HG03521 (cell line): ENCODE measurements around the gene NOSIP.

Source experiments
- ATAC-seq: cut with Tn5 transposase; IDR thresholded peaks from one replicate; pipeline ENCODE4 v1.9.1; 2021; ENCODE audit warnings: mild to moderate bottlenecking, moderate library complexity; ENCODE audit not compliant: unreplicated experiment

NOSIP gene

DNA sequence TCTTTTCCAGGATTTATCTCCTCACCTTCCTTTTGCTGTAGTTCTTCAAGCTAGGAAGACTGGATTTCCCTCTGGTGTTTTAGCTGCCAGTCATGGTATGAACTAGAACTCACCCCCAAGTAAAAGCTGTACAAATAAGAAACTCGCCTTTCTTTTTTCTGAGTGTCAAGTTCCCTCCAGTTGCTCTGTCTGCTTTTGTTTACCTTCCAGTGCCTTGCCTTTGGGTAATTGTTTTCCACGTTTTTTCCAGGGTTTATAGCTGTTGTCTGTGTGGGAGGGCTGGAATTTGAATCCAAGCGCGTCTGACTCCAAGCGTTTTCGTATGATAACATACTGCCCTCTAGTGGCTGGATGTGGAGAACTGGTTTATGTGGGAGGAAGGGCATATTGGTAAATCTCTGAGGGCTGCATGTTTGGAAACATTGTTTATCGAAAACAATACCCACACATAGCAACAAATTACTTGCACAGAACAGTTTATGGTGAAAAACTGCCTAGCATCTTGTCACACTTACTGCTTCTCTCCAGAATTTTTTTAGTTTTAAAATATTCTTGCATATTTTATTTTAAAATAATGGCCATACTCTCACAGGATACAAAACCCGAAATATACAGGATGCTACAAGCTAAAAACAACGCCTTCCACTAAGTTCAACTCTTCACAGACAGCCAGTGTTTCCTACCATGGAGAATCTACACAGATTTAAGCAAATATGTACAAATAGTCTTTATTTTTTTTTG lies 33.4 kb downstream of the NOSIP start:
- ATAC-seq, result no peak

DNA sequence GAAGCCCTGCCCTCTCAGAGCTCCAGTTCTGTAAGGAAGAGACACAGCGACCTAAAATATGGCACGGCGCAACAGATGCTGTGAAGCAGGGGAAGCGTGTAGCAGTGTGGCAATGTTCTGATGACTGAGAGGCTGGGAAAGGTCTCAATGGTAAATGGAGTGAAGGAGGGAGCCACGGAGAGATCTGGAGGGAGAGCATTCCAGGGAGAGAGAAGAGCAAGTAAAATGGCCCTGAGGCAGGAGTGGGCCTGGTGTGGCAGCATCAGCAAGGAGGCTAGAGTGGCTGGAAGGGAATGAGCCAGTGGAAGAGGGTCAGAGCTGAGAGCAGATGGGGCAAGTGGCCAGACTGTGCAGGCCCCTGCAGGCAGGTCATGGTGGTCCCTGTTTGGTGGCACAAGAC lies 36.2 kb downstream of the NOSIP start:
- ATAC-seq, result no peak

DNA sequence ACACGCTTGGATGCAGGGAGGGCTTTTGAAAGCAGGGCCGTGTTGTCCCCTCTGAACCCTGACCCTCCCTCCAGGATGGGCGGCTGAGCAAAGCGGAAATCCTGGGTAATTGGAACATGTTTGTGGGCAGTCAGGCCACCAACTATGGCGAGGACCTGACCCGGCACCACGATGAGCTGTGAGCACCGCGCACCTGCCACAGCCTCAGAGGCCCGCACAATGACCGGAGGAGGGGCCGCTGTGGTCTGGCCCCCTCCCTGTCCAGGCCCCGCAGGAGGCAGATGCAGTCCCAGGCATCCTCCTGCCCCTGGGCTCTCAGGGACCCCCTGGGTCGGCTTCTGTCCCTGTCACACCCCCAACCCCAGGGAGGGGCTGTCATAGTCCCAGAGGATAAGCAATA lies 37.3 kb downstream of the NOSIP start:
- ATAC-seq, result no peak

DNA sequence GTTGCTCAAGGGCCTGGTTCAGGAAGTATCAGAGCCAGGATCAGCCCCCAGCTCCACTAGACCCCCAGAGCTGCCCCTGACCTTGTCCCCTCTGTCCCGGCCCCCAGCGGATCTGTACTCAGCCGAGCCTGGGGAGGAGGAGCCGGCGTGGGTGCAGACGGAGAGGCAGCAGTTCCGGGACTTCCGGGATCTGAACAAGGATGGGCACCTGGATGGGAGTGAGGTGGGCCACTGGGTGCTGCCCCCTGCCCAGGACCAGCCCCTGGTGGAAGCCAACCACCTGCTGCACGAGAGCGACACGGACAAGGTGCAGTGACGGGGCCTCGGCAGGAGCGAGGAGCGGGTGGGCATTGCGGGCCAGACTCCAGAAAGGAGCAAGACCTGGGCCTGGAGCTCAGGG lies 37.9 kb downstream of the NOSIP start:
- ATAC-seq, result no peak

DNA sequence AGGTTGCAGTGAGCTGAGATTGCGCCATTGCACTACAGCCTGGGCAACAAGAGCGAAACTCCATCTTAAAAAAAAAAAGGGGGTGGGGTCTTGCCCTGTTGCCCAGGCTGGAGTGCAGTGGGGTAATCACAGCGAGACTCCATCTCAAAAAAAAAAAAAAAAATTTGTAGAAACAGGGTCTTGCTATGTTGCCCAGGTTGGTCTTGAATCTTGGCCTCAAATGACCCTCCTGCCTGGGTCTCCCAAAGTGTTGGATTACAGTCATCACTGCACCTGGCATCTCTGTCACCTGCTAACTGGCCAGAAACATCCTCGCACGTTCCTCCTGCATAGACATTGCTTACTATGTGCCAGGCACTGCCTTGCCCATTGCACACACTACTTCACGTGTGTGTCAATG lies 38.4 kb downstream of the NOSIP start:
- no peak for ATAC-seq

DNA sequence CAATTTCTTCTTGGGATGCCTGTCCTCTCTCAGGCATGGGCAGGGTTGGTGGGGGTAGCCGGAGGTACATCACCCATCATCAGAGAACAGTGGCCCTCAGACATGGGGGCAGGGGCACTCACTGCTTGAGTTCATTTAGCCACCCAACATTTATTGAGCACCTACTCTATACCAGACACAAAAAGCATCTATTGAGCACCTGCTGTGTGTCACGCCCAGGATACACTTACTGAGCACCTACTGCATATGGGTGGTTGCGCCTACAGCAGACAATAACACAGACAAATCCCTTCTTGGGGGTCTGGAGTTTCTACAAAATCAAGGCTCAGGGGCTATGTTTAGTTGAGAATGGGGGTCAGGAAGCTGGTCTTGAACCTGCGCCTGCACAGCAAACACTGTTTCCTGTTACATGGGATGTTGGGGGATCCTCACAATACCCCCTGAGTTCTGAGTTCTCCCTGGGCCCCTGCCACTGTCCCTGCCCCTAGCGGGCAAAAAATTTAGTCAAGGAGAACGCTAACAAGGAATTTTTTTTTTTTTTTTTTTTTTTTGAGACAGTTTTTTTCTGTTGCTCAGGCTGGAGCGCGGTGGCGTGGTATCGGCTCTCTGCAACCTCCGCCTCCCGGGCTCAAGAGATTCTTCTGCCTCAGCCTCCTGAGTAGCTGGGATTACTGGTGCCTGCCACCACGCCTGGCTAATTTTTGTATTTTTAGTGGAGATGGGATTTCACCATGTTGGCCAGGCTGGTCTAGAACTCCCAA lies 41.0 kb downstream of the NOSIP start:
- ATAC-seq, result no peak

DNA sequence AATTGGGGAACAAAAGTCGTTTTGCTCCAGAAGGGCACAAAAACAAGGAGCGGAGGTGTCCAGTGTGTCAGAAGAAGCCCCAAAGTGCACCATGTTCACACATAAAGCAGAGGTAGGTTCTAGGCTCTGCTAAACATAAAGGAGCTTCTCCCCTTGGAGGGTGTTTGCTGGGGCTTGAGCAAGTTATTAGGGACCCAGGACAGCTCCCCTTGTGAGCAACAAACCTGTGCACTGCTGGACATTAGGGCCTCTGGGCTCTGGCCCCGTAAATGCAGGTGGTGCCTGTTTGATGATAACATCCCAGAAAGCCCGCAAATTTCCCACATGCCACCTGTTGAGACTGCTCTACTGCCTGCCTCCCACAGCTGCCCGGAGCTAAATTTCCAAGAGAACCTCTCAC lies 41.7 kb downstream of the NOSIP start:
- ATAC-seq, result no peak

DNA sequence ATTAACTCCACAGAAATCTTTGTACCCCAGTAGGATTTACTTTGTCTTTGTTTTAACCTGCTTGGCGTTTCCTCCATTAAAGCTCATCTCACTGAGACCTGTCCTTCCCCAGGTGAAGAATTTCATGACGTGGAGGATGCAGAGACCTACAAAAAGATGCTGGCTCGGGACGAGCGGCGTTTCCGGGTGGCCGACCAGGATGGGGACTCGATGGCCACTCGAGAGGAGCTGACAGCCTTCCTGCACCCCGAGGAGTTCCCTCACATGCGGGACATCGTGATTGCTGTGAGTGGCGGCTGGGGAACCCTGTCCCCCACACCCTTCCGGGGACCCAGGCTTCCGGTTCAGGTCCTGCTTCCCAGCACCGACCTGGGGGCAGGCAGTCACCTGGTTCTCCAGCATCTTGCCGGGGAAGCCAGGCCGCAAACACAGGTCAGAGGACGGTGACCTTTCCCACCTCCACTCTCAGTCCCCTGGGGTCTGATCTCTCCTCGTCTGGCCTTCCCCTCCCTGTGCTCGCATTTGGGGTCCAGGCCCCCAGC lies 43.4 kb downstream of the NOSIP start:
- no peak for ATAC-seq

DNA sequence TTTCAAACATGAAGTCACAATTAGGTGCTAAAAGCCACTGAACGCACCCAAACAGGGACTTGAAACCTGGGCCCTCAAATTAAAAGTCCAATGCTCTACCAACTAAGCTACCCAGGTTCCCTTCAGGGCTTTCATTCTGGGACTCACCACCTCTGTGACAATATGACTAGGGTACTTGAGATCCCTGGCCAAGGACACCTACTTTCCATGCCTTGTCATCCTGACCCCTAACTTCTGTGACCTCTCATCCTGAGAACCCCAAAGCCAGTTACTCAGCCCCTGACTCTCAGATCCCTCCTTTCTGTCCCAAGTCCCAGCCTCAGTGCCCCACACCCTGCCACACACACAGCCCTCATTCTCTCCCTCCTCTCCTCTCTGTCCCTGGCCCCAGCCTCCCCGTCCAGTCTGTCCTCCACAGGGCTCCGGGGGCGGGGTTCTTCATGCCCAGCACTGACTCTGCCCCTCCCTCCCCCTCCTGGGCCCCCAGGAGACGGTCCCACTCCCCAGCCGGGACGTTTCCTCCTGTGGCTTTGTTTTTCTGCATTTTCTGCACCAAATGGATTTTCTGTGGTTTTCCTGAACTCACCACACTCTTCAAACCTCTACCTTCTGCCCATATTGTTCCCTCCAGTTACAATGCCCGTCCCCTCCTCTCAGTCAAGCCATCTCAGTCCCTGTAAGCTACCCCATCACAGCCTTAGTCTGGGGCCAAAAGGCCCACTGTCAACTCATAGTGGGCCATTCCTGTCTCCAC lies 45.5 kb downstream of the NOSIP start:
- no peak for ATAC-seq

DNA sequence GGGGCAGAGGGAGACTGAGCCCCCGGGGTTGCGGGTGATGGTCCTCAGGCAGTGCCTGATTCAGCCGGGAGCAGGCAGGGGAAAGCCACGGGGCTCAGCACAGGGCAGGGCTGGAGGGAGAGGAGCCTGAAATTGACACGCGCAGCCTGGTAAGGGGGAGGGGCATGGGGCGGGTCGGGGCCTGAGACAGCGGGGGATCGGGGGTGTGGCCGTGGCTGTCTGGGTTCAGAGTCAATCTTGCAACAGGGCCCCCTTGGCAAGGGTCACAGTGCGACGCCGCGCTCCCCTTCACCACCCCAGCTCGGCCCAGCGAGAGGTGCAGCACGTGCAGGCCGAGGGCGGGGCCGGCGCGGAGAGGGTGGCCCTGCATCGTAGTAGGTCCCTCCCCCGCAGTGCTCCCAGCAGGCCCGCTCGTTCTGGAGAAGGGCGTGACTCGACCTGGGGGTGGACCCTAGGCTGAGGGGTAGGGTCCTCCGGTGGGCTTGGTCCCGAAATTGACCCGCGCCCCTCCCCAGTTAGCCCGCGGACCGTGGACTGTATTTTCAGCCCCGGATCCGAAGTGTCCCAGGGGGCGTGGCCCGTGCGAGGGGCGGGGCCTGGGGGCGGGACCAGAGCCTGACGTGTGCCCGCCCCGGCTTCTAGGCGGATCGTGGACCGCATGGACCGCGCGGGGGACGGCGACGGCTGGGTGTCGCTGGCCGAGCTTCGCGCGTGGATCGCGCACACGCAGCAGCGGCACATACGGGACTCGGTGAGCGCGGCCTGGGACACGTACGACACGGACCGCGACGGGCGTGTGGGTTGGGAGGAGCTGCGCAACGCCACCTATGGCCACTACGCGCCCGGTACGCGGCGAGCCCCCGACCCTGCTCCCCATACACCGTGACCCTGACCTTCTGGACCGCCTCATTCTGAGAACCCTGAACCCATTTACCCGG lies 46.5 kb downstream of the NOSIP start:
- ATAC-seq, result peak; percentile 67

DNA sequence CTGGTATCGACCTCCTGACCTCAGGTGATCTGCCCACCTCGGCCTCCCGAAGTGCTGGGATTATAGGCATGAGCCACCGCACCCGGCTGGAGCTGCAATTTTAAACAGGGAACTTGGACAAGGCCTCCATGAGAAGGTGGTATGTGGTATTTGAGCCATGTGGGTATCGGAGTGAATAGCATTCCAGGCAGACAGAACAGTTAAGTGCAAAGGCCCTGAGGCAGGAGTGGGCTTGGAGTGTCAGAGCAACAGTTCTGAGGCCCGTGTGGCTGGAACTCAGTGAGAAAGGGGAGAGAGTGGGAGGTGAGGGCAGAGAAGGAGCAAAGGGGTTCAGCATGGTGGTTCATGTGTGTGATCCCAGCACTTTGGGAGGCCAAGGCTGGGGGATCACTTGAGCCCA lies 49.6 kb downstream of the NOSIP start:
- no peak for ATAC-seq

DNA sequence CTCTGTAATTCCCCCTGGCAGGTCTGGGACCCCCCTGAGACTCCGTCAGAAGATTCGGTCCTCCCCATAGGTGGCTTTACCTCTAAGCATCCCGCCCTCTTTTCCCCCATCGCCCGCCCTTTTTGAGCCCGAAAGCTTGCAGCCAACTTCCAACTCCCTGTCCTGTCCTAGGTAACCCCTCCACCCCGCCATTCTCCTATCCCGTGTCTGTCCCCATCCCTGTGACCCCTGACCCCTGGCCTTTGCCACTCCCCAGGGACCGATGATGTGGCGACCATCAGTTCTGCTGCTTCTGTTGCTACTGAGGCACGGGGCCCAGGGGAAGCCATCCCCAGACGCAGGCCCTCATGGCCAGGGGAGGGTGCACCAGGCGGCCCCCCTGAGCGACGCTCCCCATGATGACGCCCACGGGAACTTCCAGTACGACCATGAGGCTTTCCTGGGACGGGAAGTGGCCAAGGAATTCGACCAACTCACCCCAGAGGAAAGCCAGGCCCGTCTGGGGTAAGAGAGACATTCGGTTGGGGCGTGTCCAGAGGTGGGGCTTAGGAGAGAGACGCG lies 52.1 kb downstream of the NOSIP start:
- ATAC-seq, result no peak

DNA sequence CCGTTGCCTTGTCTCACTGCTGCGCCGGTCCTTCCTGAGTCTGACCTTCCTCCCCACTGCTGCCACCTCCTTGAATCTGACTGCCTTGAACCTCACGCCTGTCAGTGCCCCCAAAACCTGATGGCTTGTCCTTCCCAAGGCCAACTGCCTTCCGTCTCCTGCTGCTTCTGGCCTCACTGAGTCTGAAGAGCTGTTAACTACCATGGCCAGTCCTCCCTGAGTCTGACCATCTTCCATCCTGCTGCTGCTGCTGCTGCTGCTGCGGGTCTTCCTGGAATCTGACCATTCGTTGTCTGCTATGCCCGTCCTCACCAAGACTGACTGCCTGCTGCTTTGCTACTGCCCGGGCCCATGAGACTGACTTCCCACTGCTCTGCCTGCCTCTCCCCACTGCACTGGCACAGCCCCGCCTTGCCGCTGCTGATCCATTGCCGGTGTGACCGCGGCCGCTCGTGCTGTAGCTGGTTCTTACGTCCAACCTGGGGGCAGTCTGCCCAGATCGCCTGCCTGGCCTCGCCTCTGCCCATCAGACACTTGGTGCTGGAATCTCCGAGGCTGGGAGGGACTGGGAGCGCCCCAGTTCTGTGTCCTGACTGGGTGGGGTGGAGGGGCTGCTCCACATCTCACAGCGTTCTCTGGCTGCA lies 55.4 kb downstream of the NOSIP start:
- no peak for ATAC-seq

DNA sequence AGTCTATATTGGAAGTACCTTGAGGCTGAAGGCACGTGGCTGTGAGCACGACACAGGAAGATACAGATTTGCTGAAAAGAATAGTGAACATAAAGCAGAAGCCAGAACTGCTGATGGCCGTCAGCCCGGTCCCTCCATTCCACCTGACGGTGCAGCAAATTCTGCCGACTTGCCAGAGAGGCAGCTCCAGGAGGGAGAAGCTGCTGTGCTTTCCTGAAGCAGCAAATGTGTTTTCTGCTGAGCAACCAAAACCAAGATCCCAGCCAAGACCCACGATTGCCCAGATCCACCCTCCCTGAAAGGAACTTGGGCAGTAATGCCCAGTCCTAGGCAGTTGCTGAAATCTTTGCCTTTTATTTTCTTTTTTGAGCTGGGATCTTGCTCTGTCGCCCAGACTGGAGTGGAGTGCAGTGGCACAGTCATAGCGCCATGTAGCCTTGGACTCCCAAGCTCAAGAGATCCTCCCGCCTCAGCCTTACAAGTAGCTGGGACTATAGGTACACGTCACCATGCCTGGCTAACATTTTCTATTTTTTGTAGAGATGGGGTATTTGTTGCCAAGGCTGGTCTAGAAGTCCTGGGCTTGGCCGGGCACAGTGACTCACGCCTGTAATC lies 59.5 kb downstream of the NOSIP start:
- no peak for ATAC-seq

DNA sequence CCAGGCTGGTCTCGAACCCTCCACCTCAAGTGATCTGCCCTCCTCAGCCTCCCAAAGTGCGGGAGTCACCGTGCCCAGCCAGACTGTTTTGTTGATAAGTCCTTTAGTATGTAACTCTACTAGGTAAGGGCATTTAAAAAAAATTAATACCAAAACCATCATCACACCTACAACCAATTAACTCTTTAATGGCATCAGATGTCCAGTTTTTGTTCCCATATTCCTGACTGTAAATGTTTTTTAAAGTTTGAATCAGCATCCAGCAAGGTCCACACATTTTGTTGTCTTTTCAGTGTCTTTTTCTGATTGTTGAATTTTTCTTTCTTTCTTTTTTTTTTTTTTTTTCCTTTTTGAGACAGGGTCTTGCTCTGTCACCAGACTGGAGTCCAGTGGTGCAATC lies 62.3 kb downstream of the NOSIP start:
- ATAC-seq, result no peak

DNA sequence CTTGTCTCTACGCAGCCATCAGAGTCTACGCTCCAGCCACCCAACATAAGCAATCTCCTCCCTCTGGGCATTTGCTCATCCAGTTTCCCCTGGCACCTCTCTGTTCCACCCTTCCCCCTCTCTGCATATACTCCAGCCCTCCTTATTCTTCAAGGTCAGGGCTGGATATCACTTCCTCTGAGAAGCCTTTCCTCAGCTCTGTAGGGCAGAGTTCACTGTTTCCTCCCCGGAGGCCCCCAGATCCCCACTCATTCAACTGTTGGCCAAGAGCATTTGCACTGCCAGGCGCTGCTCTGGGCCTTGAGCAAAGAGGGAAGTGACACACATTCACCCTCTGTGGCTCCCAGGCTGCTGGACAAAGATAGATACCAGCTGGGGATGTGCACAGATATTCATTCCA lies 64.6 kb downstream of the NOSIP start:
- no peak for ATAC-seq

DNA sequence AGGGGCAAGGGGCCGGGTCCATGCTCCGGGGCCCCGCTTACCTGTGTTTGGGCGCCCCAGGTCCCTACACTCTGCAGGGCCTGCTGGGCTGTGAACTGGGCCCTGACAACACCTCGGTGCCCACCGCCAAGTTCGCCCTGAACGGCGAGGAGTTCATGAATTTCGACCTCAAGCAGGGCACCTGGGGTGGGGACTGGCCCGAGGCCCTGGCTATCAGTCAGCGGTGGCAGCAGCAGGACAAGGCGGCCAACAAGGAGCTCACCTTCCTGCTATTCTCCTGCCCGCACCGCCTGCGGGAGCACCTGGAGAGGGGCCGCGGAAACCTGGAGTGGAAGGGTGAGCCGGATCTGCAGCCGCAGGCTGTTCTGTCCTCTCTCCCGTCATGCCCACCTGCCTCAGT lies 66.2 kb downstream of the NOSIP start:
- ATAC-seq, result no peak

DNA sequence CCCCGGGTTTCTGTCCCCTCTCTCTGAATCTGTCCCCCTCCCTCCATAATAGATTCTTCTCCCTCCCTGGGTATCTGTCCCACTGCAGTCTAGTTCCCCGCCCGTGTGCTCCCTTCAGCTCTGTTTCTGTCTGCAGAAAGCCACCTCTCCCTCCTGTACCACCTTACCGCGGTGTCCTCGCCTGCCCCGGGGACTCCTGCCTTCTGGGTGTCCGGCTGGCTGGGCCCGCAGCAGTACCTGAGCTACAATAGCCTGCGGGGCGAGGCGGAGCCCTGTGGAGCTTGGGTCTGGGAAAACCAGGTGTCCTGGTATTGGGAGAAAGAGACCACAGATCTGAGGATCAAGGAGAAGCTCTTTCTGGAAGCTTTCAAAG lies 66.6 kb downstream of the NOSIP start:
- no peak for ATAC-seq

DNA sequence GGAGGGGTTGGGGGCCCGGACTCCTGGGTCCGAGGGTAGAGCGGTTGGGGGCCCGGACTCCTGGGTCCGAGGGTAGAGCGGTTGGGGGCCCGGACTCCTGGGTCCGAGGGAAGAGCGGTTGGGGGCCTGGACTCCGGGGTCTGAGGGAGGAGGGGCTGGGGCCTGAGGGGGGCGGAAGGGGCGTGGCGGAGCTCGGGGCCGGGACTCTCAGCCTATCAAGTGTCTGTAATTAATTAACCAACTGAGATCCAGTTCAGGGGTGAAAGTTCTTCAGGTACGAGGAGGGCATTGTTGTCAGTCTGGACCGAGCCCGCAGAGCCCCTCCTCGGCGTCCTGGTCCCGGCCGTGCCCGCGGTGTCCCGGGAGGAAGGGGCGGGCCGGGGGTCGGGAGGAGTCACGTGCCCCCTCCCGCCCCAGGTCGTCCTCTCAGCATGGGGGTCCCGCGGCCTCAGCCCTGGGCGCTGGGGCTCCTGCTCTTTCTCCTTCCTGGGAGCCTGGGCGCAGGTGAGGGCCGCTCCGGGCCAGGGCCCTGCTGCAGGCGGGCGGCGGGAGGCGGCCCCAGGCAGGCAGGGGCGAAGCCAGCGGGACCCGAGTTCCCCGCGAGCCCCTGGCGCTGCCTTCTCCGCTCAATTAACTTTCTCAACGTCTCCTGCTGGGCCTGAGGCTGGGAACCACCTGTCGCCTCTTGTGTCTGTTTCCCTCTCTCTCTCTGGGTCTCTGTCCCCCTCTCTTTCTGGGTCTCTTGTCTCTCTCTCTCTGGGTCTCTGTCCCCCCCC lies 67.2 kb downstream of the NOSIP start:
- no peak for ATAC-seq
